WERI-Rb-1 (cell line): Measurements from ENCODE around the gene CSK.

Experiments used
- DNase-seq: peaks from one replicate; pipeline ENCODE4 v3.0.0-alpha.2; 2020
- H3K27ac ChIP-seq: fragments of 250-450 bp; sonication (Bioruptor Pico); 2 replicates; pipeline ENCODE4 v1.5.1; 2020; ENCODE audit warnings: mild to moderate bottlenecking, moderate library complexity
- H3K27me3 ChIP-seq: fragments of 250-450 bp; sonication (Bioruptor Pico); 2 replicates; pipeline ENCODE4 v1.5.1; 2021; ENCODE audit warnings: mild to moderate bottlenecking, low read depth, moderate library complexity; ENCODE audit not compliant: insufficient read depth, severe bottlenecking
- H3K36me3 ChIP-seq: fragments of 250-450 bp; sonication (Bioruptor Pico); 2 replicates; pipeline ENCODE4 v1.5.1; 2020; ENCODE audit warnings: mild to moderate bottlenecking, moderate library complexity
- H3K4me3 ChIP-seq: 2 replicates; pipeline ENCODE4 v1.5.1; 2011; ENCODE audit warnings: low read depth, mild to moderate bottlenecking, control low read depth, low read length
- H3K9me3 ChIP-seq: fragments of 250-450 bp; sonication (Bioruptor Pico); 2 replicates; pipeline ENCODE4 v1.5.1; 2021; ENCODE audit warnings: mild to moderate bottlenecking, moderate library complexity; ENCODE audit not compliant: severe bottlenecking
- TF ChIP-seq, protein P1 (sequence below): IDR thresholded peaks from 2 replicates; pipeline ENCODE4 v1.5.1; 2011; ENCODE audit warnings: low read depth, mild to moderate bottlenecking, control low read depth, inconsistent platforms, low read length

The CSK gene

DNA sequence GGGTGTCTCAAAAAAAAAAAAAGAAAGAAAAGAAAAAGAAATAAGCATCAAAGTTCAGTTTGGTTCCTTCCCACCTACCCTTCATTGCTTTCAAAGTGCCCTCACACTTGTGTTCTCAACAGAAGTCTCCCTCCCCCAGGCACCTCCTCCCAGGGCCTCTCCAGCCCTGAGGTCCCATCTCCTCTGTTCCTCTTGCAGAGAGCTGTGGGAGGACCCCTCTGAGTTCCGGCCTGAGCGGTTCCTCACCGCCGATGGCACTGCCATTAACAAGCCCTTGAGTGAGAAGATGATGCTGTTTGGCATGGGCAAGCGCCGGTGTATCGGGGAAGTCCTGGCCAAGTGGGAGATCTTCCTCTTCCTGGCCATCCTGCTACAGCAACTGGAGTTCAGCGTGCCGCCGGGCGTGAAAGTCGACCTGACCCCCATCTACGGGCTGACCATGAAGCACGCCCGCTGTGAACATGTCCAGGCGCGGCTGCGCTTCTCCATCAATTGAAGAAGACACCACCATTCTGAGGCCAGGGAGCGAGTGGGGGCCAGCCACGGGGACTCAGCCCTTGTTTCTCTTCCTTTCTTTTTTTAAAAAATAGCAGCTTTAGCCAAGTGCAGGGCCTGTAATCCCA lies 27.2 kb upstream of the CSK start:
- Histone ChIP-seq H3K36me3 (no peaks in the 10 kb centered on the region), H3K9me3 (no peaks in the 10 kb centered on the region), H3K27me3 (no peaks in the 10 kb centered on the region), H3K27ac (no peak overlapping the region), H3K4me3 (no peak overlapping the region)
- DNase-seq = no peak
- TF ChIP-seq, protein P1, sequence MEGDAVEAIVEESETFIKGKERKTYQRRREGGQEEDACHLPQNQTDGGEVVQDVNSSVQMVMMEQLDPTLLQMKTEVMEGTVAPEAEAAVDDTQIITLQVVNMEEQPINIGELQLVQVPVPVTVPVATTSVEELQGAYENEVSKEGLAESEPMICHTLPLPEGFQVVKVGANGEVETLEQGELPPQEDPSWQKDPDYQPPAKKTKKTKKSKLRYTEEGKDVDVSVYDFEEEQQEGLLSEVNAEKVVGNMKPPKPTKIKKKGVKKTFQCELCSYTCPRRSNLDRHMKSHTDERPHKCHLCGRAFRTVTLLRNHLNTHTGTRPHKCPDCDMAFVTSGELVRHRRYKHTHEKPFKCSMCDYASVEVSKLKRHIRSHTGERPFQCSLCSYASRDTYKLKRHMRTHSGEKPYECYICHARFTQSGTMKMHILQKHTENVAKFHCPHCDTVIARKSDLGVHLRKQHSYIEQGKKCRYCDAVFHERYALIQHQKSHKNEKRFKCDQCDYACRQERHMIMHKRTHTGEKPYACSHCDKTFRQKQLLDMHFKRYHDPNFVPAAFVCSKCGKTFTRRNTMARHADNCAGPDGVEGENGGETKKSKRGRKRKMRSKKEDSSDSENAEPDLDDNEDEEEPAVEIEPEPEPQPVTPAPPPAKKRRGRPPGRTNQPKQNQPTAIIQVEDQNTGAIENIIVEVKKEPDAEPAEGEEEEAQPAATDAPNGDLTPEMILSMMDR = no peak

DNA sequence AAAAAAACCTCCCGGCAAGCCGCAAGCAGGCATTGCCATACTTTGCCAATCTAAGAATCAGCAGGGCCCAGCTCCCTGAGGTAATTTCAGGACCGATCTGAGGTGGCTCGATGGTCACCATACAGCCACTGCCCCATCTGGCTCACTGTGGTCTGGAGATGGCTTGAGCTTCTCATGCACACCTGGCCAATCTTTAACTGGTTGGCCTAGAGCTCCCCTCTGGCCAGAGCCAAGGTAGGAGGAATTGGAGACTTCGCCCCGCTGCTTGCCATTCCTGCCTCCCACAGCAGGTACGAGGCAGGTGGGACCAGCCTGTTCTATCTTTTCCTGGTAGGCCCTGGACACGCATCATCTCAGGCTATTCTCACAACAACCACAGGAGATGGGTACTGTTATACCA lies 23.1 kb upstream of the CSK start:
- Histone ChIP-seq H3K27ac (no peak overlapping the region), H3K27me3 (no peaks in the 10 kb centered on the region), H3K4me3 (no peak overlapping the region), H3K36me3 (no peaks in the 10 kb centered on the region), H3K9me3 (no peaks in the 10 kb centered on the region)
- no peak for DNase-seq
- TF ChIP-seq, protein P1 = no peak

DNA sequence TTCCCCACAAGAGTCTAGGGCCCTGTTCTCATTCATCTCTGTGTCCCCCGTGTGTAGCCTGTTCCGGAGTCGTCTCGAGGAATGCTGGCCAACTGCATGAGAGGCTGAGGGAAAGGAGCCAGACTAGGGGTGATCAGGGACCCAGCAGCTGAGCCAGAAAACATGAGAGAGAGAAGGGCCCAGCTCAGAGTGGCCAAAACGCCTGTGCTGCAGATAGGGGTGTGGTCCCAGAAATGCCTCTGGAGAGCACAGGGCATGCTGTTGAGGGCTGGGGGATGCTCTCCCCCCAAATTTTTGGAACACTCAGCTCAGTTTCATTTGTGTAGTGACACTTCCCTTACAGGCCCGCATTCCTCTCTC lies 19.1 kb upstream of the CSK start:
- Histone ChIP-seq H3K27me3 (no peaks in the 10 kb centered on the region), H3K27ac (no peak overlapping the region), H3K9me3 (no peaks in the 10 kb centered on the region), H3K4me3 (no peak overlapping the region), H3K36me3 (no peaks in the 10 kb centered on the region)
- no peak for DNase-seq
- TF ChIP-seq, protein P1 = no peak

DNA sequence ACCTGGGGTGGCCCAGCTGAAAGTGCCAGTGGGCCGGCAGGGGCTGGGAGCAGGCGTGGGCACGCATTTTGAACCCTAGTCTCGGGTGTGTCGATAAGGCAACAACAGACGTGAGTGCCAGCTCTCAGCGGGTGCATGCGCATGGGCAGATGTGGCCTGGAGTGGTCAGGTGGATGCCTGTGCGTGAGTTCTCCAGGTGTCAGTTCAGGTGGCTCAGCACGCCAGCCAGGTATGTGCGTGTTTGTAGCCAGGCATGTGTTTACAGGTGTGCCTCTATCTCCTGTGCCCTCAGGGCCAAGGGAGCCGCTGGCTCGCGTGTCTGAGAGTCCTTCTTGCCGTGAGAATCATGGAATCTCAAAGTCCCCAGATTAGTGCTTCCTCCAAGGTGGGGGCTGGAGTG lies 18.5 kb upstream of the CSK start:
- no peak overlapping the region for H3K27ac ChIP-seq
- H3K9me3 ChIP-seq = no peaks in the 10 kb centered on the region
- H3K27me3 ChIP-seq = no peaks in the 10 kb centered on the region
- TF ChIP-seq, protein P1 = no peak
- no peaks in the 10 kb centered on the region for H3K36me3 ChIP-seq
- DNase-seq = no peak
- no peak overlapping the region for H3K4me3 ChIP-seq

DNA sequence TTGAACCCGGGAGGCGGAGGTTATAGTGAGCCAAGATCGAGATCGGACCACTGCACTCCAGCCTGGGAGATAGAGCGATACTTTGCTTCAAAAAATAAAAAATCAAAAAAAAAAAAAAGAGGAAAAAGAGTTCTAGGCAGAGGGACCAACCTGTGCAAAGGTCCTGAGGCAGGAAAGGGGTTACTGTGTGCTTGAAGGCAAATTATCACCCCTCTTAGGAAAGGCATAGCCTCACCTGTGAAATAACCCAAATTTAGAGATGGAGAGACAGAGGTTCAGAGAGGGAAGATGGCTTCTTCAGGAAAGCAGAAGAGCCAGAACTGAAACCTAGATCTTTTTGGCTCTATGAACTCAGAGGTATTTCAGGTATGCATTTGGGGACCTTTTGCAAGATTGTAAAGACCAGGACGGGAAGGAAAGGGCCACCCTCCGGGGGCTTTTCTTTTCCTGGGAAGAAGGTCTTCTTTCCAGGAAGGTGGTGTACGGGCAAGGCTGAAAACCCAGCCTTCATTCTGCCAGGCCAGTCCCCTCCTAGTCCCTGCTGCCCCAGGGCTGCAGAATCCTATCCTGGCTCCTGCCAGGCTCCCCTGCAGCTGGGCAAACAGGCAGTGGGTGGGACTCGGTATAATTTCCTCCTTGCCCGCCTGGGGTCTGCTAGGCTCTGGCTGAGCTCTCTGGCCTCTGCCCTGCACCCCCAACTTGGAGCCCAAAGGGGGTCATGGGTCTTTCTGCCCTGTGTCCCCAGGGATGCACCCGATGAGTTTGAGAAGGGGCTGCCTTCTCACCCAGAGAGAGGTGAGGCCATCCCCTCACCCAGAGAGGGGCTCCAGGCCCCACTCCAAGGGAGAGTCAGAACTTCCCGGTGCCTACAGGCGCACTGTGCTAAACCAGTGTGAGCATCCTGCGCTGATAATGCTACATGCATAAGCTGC lies 14.4 kb upstream of the CSK start:
- Histone ChIP-seq H3K27ac (no peak overlapping the region), H3K36me3 (no peaks in the 10 kb centered on the region), H3K27me3 (no peaks in the 10 kb centered on the region), H3K4me3 (no peak overlapping the region), H3K9me3 (no peaks in the 10 kb centered on the region)
- no peak for DNase-seq
- TF ChIP-seq, protein P1 = no peak
